SIG-M5 treated with dmso at 0.1 percent for 504 hours (cell line): ENCODE measurements around the gene PATL2.
"Not testable (repeated sequence)": the region's sequence is repeated elsewhere in the genome, so short reads cannot be mapped to it uniquely, and the experiment has no call there.

Experiments
- DNase-seq: peaks from one replicate; lab custom pipeline; 2025; ENCODE audit not compliant: unreplicated experiment; lab: John Stamatoyannopoulos, UW

Gene PATL2

GRCh38 chr15:44711096-44711742 lies at the start of gene PATL2, which contains the start of gene B2M:
Gene PATL2 (minus strand): TSS chr15:44711323. CDS start chr15:44676490, 34,833 bp downstream.
Gene B2M (plus strand): TSS chr15:44711517. CDS start chr15:44711547, 30 bp downstream.
- DNase-seq, result peak; percentile 96

GRCh38 chr15:44753345-44753744 lies 42.2 kb upstream of the PATL2 start:
- no peak for DNase-seq

GRCh38 chr15:44743454-44743853 lies 32.3 kb upstream of the PATL2 start:
- not testable (repeated sequence) for DNase-seq

GRCh38 chr15:44739222-44739847 lies 28.2 kb upstream of the PATL2 start:
- DNase-seq, result not testable (repeated sequence)

GRCh38 chr15:44738340-44738984 lies 27.3 kb upstream of the PATL2 start:
- peak; percentile 53 for DNase-seq

- DNase-seq, result no peak
These were observed 25.1 kb upstream of the PATL2 start, which contains the start of gene TRIM69 for GRCh38 chr15:44736181-44736765. Gene TRIM69 (plus strand): TSS chr15:44736528. CDS start chr15:44736705, 177 bp downstream.

- peak; percentile 34 for DNase-seq
These were observed 24.5 kb upstream of the PATL2 start for GRCh38 chr15:44735482-44736180.

GRCh38 chr15:44734839-44735481 lies 23.8 kb upstream of the PATL2 start:
- no peak for DNase-seq

GRCh38 chr15:44729408-44730127 lies 18.4 kb upstream of the PATL2 start:
- DNase-seq, result no peak

- peak; percentile 97 for DNase-seq
These were observed 17.7 kb upstream of the PATL2 start for GRCh38 chr15:44728576-44729407.

- DNase-seq, result not testable (repeated sequence)
These were observed 17.1 kb upstream of the PATL2 start for GRCh38 chr15:44728232-44728575.

GRCh38 chr15:44727485-44728231 lies 16.5 kb upstream of the PATL2 start:
- DNase-seq, result no peak

GRCh38 chr15:44726568-44727484 lies 15.7 kb upstream of the PATL2 start:
- DNase-seq, result peak; percentile 96

GRCh38 chr15:44726136-44726535 lies 15.0 kb upstream of the PATL2 start:
- DNase-seq, result no peak

GRCh38 chr15:44722011-44722410 lies 10.9 kb upstream of the PATL2 start:
- DNase-seq, result no peak

- DNase-seq, result no peak
These were observed 9.5 kb upstream of the PATL2 start for GRCh38 chr15:44720460-44721176.

GRCh38 chr15:44720000-44720435 lies 8.9 kb upstream of the PATL2 start:
- not testable (repeated sequence) for DNase-seq
